ENCODE data around the gene PDSS1. TPM values are rescaled to one million over a fixed set of nuclear protein-coding genes. Genes with fewer than 3 reads are reported as not detected.

Gene PDSS1
- total and polyA plus RNA-seq, 4 donors: 8.3 to 16.8 (median 10.6) TPM

DNA sequence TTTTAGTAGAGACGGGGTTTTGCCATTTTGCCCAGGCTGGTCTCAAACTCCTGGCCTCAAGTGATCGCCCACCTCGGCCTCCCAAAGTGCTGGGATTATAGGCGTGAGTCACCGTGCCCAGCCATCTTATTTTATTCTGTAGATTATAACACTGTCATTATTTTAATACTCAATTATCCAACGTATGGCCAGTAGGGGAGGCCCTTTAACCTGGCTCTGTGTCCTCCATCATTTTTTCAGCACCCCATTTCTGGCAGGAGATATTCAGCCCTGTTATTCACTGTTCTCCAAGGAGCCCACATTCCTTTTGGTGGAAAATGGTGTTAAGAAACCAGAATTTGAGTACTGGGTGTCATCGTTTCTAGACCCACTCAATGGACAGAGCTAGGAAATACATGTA is 31.5 kb downstream of the PDSS1 start:
- H3K36me3 ChIP-seq (ENCODE audit: control insufficient read depth in 4 of 4, insufficient read depth in 4 of 4, low read length in 4 of 4): peaks cover 9 to 18% (median 14%) of the 10 kb centered on the region in 4 donors
- DNase-seq: no peak
- WGBS, 2 donors: 92 to 94% methylated on average over 7 of the region's 7 CpGs
- no peak overlapping the region for H3K27ac ChIP-seq (ENCODE audit: low read depth in 1 of 2, low read length in 1 of 2)
- H3K9ac ChIP-seq (ENCODE audit: insufficient read depth in 1 of 2, low read length in 2 of 2): no peak overlapping the region
- H3K9me3 ChIP-seq (ENCODE audit: control insufficient read depth in 4 of 4, insufficient read depth in 3 of 4, low read length in 3 of 4): no peaks in the 10 kb centered on the region
- no peak for ATAC-seq (ENCODE audit: insufficient read depth, low FRiP score)
- H3K4me3 ChIP-seq: no peak overlapping the region
- no peaks in the 10 kb centered on the region for H3K27me3 ChIP-seq (ENCODE audit: control insufficient read depth in 3 of 3, insufficient read depth in 3 of 3, low read length in 2 of 3)
- H3K4me1 ChIP-seq (ENCODE audit: control insufficient read depth in 5 of 5, insufficient read depth in 5 of 5, low read length in 5 of 5): no peaks in the 10 kb centered on the region
- TF ChIP-seq, protein P1, sequence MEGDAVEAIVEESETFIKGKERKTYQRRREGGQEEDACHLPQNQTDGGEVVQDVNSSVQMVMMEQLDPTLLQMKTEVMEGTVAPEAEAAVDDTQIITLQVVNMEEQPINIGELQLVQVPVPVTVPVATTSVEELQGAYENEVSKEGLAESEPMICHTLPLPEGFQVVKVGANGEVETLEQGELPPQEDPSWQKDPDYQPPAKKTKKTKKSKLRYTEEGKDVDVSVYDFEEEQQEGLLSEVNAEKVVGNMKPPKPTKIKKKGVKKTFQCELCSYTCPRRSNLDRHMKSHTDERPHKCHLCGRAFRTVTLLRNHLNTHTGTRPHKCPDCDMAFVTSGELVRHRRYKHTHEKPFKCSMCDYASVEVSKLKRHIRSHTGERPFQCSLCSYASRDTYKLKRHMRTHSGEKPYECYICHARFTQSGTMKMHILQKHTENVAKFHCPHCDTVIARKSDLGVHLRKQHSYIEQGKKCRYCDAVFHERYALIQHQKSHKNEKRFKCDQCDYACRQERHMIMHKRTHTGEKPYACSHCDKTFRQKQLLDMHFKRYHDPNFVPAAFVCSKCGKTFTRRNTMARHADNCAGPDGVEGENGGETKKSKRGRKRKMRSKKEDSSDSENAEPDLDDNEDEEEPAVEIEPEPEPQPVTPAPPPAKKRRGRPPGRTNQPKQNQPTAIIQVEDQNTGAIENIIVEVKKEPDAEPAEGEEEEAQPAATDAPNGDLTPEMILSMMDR (IDR thresholded peaks at IDR 0.05; ENCODE audit: control extremely low read depth, extremely low read depth): no peak

DNA sequence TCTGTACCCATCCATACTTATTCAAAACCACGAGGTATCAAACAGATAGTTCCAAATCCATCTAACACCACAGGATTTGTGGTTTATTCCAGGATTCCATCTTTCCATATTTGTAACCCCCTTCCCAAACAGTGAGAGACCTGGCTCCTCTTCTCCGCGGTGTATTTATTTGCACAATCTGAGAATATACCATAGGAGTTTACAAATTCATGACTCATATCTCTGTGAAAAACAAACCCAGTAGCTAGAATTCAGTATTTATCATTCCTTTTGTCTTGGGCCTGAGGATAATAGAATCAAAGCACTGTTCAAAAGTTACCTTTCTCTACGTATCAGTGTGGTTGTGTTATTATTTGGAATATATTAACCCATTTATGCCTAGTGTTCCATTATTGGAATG is 31.9 kb downstream of the PDSS1 start:
- Histone ChIP-seq H3K27ac (ENCODE audit: low read depth in 1 of 2, low read length in 1 of 2) (no peak overlapping the region), H3K27me3 (ENCODE audit: control insufficient read depth in 3 of 3, insufficient read depth in 3 of 3, low read length in 2 of 3) (no peaks in the 10 kb centered on the region), H3K36me3 (ENCODE audit: control insufficient read depth in 4 of 4, insufficient read depth in 4 of 4, low read length in 4 of 4) (peaks cover 7 to 21% (median 13%) of the 10 kb centered on the region in 4 donors), H3K4me3 (no peak overlapping the region), H3K9me3 (ENCODE audit: control insufficient read depth in 4 of 4, insufficient read depth in 3 of 4, low read length in 3 of 4) (no peaks in the 10 kb centered on the region), H3K4me1 (ENCODE audit: control insufficient read depth in 5 of 5, insufficient read depth in 5 of 5, low read length in 5 of 5) (peaks cover 0 to 2% (median 0%) of the 10 kb centered on the region in 5 donors), H3K9ac (ENCODE audit: insufficient read depth in 1 of 2, low read length in 2 of 2) (no peak overlapping the region)
- DNase-seq (no peak), ATAC-seq (ENCODE audit: insufficient read depth, low FRiP score) (no peak)
- WGBS, 2 donors: 91 to 93% methylated on average over 4 of the region's 4 CpGs
- TF ChIP-seq, protein P1 (IDR thresholded peaks at IDR 0.05; ENCODE audit: control extremely low read depth, extremely low read depth): no peak

DNA sequence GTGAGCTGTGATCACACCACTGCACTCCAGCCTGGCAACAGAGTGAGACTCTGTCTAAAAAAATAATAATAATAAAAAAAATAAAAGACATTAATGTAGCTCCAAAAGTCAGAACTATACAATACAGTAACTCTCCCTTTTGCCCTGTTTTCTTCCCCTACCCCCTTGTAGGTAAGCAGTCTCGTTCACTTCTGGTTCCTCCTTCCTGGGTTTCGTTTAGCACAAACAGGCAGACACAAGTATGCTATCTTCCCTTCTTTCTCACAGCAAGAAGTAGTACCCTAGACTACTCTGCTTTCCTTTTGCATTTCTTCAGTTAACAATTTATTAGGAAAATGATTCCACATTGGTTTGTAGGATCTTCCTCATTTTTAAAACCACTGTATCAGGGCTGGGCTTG is 33.1 kb downstream of the PDSS1 start:
- WGBS, 2 donors: 87 to 92% methylated on average over 2 of the region's 2 CpGs
- H3K27me3 ChIP-seq (ENCODE audit: control insufficient read depth in 3 of 3, insufficient read depth in 3 of 3, low read length in 2 of 3): no peaks in the 10 kb centered on the region
- peaks cover 2 to 19% (median 16%) of the 10 kb centered on the region in 4 donors for H3K36me3 ChIP-seq (ENCODE audit: control insufficient read depth in 4 of 4, insufficient read depth in 4 of 4, low read length in 4 of 4)
- no peak overlapping the region for H3K4me3 ChIP-seq
- TF ChIP-seq, protein P1 (IDR thresholded peaks at IDR 0.05; ENCODE audit: control extremely low read depth, extremely low read depth): no peak
- no peak overlapping the region for H3K27ac ChIP-seq (ENCODE audit: low read depth in 1 of 2, low read length in 1 of 2)
- H3K9me3 ChIP-seq (ENCODE audit: control insufficient read depth in 4 of 4, insufficient read depth in 3 of 4, low read length in 3 of 4): no peaks in the 10 kb centered on the region
- no peak for ATAC-seq (ENCODE audit: insufficient read depth, low FRiP score)
- DNase-seq: no peak
- H3K9ac ChIP-seq (ENCODE audit: insufficient read depth in 1 of 2, low read length in 2 of 2): no peak overlapping the region
- peaks cover 0 to 2% (median 0%) of the 10 kb centered on the region in 5 donors for H3K4me1 ChIP-seq (ENCODE audit: control insufficient read depth in 5 of 5, insufficient read depth in 5 of 5, low read length in 5 of 5)
